ENCODE measurements around the gene APOLD1.

- TF ChIP-seq EP300 (conservative IDR thresholded peaks at IDR 0.05; ENCODE audit: poor library complexity, severe bottlenecking): no peak
- TF ChIP-seq RAD21 (conservative IDR thresholded peaks at IDR 0.05): no peak
Observed at GRCh38 chr12:12811343-12811742, 25.9 kb downstream of the APOLD1 start.

All from neural cell (in vitro differentiated cells).